T-helper 2 cell (primary cell): Measurements from ENCODE around the gene HIBADH.
"Not testable (repeated sequence)": the region's sequence is repeated elsewhere in the genome, so short reads cannot be mapped to it uniquely, and the experiment has no call there.

Experiments used
- DNase-seq, 5 experiments: peaks; one replicate each; pipeline versions ENCODE4 v3.0.0 to v3.0.0-alpha.2; 2012 to 2022

The HIBADH gene

DNA sequence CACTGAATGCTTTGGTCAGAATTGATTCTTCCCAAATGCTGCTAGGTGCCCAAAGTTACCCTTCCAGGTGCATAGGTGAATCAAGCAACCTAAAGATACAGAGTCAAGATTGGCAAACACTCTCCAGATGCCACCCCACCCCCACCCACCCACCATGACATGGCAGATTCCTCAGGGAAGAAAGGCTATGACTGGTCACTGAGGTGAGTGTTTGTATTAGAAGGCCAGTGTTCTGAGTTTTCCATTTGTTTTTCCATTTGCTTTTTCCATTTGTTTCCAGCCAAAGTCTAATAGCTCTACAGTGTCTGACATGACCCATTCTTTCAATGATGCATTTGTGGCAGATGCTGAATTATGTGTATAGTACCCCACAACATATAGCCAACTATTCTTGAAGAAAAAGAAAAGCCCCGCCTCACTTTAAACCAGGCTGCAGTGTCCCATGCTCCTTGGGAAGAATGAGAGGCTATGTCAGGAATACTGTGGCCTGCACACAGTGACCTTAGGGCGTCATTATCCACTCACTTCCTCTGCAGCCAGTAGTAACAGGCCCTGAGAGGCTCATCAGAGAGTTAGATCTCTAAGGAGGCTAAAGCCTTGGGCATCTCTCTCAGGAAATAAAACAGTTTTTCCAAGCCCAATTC lies 16.1 kb upstream of the HIBADH start:
- no peak for DNase-seq

DNA sequence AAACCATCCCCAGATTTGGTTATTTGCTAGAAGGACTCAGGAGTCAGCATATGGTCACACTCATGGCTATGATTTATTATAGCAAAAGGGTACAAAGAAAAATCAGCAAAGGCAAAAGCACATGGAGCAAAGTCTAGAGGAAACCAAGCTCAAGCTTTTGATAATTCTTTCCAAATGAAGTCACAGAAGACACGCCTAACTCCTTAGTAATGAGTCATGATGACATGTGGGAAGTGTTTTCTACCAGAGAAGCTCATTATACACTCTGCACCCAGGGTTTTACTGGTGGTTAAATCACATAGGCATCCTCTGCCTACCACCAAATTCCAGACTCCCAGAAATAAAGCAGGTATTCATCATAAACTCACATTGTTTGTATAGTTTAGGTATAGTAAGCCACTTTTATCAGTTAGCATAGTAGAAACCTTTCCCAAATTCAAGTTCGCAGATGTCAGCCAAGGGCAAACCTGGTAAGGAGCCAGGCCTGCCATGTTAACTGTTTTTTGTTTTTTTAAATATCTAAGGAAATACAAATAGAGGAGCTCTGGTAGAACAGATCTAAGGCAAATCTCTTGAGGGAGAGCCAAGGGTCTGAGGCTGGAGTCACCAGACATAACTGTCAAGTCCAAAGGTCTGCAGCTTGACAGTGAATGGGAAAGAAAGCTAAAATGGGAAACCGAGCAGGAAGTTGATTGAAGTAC lies 15.4 kb upstream of the HIBADH start:
- no peak for DNase-seq

DNA sequence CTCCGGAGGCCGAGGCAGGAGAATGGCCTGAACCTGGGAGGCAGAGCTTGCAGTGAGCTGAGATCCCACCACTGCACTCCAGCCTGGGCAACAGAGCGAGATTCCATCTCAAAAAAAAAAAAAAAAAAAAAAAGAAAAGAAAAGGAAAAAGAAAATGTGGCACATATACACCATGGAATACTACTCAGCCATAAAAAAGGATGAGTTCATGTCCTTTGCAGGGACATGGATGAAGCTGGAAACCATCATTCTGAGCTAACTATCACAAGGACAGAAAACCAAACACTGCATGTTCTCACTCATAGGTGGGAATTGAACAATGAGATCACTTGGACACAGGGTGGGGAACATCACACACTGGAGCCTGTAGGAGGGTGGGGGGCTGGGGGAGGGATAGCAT lies 11.4 kb upstream of the HIBADH start:
- not testable (repeated sequence) for DNase-seq

DNA sequence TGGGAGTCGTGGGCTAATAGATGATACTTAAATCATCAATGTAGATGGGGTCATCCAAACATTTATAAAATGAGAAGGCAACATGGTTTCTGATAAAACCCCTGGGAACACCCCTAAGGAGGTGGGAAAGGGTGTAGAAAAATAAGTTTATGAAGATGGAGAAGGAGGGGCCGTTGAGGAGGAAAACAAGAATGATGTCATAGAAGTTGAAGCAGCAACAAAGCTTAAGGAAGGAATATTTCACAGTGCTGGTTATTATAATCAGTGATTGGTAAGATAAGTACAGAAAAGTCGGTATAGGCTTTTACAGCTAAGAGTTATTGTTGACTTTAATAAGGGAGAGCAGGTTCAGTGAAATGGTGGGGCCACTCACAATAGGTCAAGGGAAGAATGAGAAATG lies 9.0 kb upstream of the HIBADH start:
- DNase-seq, result no peak

DNA sequence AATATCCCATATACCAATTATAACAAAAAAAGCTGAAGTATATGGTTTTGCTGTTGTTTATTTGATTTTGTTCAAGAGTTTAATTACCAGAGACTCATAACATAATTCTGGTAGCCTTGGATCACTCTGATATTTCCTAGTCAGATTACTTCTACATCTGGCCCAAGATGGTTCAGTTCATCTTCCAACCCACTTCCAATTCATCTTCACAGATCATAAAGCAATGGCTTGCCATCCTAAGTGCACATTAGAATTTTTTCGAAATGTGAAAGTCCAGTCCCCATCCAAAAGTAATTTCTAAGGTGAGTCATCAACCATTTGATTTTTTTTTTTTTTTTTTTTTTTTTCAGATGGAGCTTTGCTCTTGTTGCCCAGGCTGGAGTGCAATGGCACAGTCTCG lies 8.0 kb upstream of the HIBADH start:
- DNase-seq, result no peak

DNA sequence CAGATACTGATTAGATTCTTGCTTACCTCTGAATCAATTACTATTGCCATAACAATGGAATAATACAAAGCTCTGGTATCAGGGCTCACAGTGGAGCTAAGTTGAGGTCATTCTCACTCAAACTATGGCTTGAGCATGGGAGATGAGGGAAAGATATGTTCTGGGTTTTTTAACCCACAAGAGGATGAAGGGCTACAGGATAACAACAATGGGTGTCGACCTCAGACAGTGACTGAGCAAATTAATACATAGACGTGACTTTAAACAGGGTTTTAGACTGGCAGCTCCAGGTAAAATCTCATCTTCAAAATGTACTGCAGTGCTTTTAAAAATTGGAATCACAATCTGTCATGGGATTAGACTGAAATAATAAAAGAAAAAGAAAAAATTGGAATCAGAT lies 7.5 kb upstream of the HIBADH start:
- DNase-seq, result no peak

DNA sequence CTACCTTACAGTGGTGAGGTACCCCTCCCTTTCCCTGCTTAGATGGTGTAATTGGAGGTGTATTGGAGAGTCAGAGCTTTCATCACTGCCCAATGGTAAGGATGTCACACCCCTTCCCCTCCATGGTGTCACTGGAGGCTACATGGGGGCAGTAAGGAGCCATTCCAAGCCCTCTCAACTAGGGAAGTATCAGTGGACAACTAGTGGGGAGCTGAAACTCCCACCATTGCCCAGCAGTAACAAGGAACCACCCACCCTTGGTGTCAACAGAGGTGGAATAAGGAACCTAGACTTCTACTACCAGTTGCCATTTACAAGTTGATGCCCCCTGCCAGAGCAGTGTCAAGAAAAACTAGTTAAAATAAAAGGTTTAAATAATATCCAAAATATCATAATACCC lies 2.8 kb upstream of the HIBADH start:
- DNase-seq, result no peak

DNA sequence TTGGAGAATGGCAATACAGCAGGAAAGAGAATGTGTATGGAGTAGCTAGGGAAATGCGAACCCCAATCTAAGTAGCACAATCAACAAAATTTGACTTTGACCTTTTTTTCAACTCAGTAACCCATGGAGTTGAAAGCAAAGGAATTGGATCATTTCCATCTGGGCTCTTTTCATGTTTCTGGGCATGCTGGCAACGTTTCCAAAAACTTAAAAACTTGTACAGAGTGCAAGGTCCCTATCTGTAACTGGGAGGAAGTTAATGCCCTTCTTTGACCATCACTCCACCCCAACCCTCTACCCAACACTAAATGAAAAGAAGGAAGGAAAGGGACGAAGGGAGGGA lies 1.3 kb upstream of the HIBADH start:
- no peak for DNase-seq

DNA sequence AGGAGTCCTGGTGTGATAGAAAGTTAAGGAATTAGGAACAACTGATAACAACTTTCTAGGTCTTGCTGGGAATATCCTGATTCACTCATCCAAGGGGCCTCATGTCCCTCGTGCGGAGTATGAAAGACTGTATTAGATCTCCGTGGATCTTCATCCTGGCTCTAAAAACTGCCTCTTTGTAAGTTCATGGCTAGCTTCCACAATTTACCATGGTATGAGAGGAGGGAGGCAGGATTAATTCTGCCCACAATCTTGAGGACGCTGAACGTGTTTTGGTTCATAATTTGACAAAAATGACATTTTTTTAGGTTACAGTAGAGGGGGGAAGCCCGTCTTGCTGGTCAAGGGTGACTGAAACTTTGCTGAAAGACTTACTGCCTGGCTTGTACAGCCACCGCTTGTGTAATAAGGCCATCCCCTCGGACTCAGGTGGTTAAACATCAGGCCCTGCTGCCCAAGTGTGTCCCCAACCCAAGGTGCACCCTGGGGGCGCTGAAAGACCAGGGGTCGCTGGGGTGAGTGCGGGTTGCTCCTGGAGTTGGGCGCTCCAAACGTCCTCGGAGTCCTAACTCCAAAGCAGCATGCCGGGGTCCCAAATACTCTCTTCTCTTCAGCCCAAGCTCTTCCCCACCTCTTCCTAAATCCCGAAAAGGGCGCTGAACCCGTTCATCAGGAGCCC lies 733 bp downstream of the HIBADH start:
- peak in 2 of 5 experiments; percentile 1 to 24 for DNase-seq

DNA sequence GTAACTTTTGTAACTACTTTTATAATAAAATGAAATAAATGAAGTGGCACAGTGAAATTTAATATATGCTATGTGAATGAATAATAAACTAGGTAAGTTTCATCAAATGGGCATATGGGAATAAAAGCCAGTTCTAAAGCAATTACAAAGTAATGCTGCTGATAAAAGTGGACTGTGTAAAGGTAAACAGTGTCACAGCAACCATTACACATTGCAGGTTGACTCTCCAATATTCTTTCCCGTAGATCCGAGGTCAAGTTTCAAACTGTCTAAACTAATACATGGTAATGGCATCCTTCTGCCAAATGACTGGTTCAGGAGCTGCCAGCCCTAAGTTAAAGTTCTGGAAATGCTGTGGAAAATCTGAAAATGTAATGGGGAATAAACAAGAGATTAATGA lies 6.0 kb downstream of the HIBADH start:
- no peak for DNase-seq

DNA sequence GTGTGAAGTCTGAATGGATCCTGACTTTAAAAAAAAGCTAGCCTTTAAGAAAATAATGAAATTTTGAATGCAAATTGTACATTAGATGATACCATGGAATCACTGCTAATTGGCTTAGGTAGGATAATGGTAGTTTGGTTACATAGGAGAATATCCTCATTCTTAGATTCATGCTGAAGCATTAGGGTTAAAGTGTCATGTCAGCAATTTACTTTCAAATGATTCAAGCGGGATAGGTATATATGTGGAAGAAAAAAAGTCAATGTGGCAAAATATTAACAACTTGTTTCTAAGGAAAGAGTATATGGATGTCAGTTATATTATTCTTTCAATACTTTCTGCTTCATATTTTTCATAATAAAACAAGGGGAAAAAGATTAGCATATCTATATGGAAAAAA lies 7.5 kb downstream of the HIBADH start:
- DNase-seq, result no peak

DNA sequence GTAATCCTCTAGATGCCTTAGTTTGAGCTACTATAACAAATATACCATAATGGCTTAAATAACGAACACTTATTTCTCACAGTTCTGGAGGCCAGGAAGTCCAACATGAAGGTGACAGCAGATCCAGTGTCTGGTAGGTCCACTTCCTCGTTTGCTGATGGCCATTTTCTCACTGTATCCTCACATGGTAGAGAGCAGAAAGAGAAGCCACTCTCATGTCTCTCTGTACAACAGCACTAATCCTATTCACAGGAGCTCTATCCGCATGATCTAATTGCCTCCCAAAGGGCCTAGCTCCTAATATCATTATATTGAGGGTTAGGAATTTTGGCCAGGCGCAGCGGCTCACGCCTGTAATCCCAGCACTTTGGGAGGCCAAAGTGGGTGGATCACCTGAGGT lies 10.2 kb downstream of the HIBADH start:
- no peak for DNase-seq

DNA sequence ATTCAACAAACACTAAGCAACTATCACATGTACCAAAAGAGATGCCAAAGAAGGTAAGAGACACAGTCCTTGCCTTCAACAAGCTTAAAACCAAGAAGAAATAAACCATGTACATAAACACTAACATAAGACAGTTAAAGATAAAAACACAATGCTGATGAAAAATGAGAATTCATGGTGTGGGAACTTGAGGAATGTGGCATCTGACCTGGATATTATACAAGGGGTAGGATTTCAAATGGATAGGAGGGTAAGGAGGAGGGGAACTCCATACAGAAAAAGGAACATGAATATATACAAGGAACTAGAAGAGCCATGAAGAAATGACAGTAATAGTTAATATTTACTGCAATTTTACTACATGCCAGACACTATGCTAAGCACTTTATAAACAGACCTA lies 11.0 kb downstream of the HIBADH start:
- no peak for DNase-seq

DNA sequence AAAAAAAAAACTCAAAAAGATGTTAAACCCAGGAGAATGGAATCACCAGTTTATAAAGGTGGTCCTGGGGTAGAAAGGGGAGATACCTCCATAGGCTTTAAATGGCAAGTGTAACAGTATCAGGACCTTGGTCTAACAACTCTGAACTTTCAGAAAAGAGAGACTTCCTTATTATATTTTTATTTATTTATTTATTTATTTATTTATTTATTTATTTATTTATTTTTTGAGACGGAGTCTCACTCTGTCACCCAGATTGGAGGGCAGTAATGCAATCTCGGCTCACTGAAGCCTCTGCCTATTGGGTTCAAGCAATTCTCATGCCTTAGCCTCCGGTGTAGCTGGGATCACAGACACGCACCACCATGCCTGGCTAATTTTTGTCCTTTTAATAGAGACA lies 12.4 kb downstream of the HIBADH start:
- no peak for DNase-seq

DNA sequence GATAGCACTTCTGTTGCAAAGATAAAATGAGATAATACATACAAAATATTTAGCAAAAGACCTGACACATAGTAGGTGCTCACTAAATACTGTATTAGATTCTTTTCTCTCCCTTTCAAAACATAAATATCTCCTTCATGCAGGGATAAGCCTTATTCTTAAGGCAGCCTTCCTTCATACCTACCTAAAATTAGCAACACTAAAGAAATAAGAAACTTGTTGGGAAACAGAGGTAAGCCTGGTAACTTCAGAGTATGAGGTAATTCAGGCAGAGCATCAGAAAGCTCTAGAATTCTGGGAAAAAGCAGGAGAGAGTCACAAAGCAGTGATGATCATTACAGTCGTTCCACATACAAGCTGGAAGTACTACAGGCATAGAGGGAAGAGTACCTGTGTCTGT lies 15.2 kb downstream of the HIBADH start:
- no peak for DNase-seq

DNA sequence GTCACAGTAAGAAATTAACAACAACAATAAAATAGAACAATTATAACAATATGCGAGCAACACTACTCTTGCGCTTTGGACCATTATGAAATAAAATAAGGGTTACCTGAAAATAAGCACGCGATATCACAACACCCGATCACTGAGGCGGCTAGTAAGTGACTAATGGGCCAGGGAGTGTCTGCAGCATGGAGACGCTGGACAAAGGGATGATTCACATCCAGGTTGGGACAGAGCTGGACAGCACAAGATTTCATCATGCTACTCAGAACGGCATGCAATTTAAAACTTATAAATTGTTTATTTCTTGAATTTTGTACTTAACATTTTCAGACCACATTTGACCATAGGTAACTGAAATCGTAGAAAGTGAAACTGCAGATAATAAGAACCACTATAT lies 15.6 kb downstream of the HIBADH start:
- no peak for DNase-seq

DNA sequence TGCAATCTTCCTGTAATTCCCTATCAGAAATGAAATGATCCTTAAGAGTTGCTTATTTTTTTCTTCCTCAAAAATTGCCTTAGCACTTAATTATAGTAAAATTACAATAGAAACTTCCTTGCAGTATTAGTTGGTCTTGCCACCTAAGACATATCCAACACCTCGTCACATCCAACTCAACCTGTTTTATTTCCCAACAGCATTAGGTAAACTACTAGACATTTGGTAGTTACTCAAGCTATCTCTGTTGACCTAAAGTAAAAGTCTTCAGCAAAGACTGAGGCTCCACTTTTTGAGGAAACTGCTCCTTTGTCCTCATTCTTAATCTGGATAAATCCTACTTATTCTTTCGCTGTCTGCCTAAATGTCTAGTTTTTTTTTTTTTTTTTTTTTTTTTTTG lies 20.4 kb downstream of the HIBADH start:
- no peak for DNase-seq

DNA sequence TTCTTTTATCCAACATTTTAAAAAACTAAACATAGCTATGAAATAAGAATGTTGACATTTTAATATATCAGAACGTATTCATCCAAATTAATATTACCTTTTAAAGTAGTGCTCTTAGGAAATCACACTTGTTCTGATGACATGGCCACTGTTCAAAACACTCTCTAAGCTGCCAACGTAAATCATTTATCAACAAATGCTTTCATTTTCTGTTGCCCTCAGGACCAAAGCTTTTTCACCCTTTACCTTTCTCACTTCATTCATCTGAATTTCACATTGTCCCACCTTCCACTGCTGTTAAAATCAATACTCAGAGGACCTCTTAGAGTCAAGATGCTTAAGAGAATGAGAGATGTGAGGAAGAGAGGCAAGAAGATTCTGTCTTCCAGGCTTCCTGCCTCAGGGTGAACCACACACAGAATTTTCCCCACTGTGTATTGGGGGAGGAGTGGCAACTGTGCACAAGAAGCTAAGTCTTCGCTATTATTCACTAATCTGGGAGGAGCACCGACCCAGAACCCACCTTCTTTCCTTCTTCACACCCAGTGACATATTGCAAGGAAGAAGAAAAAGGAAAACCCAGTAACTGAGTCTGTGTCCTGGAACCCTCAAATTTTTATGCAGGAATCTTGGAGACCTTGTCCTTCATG lies 21.0 kb downstream of the HIBADH start:
- DNase-seq, result peak in 1 of 5 experiments; percentile 18

DNA sequence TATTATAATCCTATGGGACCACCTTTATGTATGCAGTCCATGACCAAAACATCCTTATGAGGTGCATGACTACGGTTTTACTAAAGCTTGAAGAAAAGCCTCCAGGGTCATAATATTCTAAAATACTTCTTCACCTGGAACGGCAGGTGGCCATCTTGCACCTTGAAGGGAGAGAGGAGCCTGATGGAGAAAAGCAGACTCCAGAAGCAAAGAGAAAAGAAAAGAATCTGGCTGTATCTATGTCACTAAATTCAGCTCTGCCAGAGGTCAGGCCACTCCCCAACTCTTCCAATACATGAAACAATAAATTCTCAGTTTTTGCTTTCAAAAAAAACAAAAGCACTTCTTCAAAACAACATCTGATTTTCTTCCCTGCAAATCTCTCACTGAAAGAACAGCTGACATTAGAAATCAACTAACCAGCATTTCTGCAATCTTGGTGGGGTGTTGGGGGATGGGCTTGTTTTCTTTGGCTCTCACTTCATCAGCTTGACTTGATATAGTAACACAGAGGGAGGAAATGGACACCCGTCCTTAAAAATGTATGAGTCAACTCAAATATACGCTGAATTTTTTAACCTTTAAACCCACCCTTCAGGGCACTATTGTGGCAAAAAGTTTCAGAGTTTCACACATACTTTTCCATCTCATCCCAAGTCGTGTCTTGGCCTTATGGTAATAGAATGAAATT lies 21.7 kb downstream of the HIBADH start:
- peak in 1 of 5 experiments; percentile 26 for DNase-seq

DNA sequence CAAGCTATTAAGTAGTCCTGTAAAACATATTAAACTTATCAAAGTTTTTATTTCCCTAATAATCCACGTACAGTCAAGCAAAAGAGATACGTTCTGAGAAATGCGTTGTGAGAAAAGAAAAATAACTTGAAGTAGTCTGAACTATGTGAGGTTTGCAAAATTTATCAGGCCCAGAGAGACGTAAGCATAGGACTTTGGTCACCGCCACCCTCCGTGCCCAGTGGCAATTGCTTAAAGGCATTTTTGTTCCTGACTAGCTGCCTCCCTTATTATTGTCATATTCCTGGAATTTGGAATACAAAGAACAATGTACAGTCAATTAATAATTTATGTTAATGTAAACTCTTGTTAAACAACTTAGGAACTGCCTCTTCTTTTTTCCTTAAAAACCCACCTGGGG lies 22.8 kb downstream of the HIBADH start:
- DNase-seq, result no peak

DNA sequence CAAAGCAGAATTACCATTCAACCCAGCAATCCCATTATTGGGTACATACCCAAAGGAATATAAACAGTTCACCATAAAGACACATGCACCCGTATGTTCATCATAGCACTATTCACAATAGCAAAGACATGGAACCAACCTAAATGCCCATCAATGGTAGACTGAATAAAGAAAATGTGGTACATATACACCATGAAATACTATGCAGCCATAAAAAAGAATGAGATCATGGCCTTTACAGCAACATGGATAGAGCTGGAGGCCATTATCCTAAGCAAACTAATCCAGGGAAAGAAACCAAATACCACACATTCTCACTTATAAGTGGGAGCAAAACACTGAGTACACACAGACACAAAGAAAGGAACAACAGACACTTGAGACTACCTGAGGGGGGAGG lies 23.6 kb downstream of the HIBADH start:
- not testable (repeated sequence) for DNase-seq

DNA sequence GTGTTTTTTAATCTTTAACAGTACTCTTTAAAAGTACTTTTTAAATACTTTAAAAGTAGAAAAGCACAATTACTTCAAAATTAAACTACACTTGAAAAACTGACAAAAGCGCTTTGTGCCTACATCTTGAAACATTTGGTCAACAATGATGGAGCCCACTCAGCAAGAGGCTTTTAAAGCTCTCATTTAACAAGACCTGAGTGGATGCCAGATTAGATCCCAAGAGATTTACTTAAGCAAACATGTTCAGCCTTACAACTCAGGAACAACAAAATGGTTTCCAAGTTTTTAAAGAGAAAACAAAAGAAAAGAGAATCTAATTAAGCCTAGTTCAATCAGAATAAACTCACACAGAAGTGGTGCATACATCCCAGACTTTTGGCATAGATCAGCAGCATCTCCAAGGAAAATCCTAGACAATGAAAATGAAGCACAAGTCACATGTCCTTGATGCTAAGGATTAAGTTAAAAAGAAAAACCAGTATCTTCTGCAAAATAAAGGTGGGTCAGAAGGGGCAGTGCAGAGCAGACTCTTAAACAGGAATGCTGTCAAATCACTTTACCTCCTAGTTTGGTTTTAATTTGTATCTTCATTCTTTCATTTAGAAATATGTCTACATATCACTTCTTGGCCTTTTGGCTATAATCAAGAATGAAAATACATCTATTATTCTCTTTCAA lies 26.2 kb downstream of the HIBADH start:
- no peak for DNase-seq

DNA sequence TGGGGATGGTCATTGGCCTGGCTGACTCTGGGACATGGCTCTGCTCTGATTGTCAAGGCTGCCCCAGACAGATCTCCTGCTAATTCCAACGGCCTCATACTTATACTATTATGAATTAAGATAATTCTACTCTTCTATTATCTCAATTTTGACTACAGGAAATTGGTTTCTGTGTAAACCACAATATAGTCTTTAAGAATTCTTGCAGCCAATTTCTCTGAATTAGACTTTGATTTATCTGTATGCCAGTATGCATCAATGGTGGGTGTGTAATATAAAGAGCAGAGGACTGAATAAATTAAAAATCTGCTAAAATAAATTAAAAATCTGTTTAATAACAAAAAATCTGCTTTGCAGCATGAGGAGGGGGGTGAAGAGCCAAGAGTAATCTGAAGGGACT lies 27.0 kb downstream of the HIBADH start:
- DNase-seq, result peak in 1 of 5 experiments; percentile 44
